ENCODE measurements around the gene ICAM1.

The ICAM1 gene

DNA sequence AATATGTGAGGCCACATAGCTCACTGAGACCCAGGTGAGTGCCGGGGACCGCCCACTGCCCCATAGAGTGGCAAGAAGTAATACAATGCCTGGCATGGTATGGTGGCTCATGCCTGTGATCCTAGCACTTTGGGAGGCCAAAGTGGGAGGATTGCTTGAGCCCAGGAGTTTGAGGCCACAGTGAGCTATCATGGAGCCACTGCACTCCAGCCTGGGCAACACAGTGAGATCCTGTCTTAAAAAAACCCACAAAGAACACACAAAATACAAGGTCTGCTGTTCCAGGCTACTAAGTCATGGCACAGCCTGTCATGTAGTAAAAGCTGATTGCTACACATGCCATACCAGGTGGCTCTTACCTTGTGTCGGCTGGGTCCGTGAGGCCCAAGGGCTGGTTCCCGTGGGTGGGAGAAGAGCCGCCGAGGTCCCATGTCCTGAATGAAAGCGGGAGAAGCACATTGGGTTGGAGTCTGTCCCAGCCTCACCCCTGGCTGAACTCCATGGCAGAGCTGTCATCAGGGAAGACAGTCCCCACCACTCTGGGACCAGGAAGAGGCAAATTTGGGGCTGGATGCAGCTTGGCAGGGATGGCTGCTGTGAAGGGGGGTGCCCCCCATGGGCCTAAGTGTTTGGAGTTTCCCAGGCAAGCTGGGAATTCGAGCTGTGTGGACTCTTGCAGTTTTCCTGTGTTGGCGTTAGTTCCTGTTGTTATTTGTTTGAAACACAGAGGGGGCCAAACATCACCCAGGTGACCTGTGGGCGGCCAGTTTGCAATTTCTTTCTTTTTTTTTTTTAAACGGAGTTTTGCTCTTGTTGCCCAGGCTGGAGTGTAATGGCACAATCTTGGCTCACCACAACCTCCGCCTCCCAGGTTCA, 48.1 kb downstream of the ICAM1 start:
- FAIRE-seq, result no peak
- TF ChIP-seq TAF1 (IDR thresholded peaks at IDR 0.05; ENCODE audit: borderline replicate concordance, low read depth, low read length) (no peak), POLR2AphosphoS5 (IDR thresholded peaks at IDR 0.05; ENCODE audit: low read depth, low read length) (no peak), POLR2A (IDR thresholded peaks at IDR 0.05; ENCODE audit: low read depth, low read length) (no peak)

GRCh38 chr19:10320602-10321416, 49.9 kb downstream of the ICAM1 start:
- TF ChIP-seq POLR2A (IDR thresholded peaks at IDR 0.05; ENCODE audit: low read depth, low read length), result peak; percentile 40; the same call in 1 of the 2 replicates
- no peak for TF ChIP-seq POLR2AphosphoS5 (IDR thresholded peaks at IDR 0.05; ENCODE audit: low read depth, low read length)
- FAIRE-seq (no peak), DNase-seq (ENCODE audit: insufficient read length) (no peak)

More for the DNA sequence above, 48.1 kb downstream of the ICAM1 start:
- DNase-seq (ENCODE audit: insufficient read length), result no peak

- FAIRE-seq, result no peak
These were observed 50.5 kb downstream of the ICAM1 start for GRCh38 chr19:10321417-10321797.

DNA sequence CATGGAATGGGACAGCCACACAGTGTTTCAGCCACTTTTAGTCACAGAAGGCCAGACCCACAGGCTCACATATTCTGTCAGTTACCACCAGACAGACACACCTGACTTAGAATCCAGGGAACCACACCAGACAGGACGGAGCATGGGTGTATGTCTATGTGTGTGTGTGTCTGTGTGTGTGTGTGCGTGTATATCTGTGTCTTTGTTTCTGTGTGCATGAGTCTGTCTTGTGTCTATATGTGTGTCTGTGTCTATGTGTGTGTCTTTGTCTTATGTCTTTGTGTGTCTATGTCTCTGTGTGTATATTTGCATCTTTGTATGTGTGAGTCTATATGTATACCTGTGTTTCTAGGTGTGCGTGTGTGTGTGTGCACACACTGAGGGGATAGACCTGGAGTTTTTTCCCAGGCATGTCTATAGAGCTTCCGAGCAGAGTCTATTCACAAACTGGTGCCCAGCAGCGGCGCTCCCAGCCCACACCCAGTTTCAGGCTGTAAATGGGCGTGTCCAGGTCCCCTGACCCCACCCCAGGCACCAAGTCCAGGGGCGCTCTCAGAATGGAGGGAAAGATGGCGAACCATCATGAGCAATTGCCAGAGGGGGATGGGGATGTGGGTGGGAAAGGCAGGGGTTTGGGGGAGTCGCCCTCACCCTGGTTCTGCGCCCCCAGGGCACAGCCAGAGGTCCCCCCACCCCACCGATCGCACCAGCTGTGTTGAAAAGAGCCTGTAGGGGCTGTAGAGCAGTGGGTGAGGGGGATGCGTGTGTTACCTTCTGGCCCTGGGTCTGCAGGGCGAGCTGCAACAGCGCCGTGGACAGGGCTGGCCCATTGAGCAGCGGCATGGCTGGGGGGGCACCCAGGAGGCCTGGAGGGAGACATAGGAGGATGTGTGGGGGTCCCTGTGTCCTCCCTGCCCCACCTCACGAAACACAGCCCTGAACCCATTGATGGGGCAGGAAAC, 51.2 kb downstream of the ICAM1 start:
- no peak for DNase-seq (ENCODE audit: insufficient read length)
- no peak for FAIRE-seq
- TF ChIP-seq POLR2AphosphoS5 (IDR thresholded peaks at IDR 0.05; ENCODE audit: low read depth, low read length) (peak; percentile 77), TAF1 (IDR thresholded peaks at IDR 0.05; ENCODE audit: borderline replicate concordance, low read depth, low read length) (no peak), POLR2A (IDR thresholded peaks at IDR 0.05; ENCODE audit: low read depth, low read length) (peak; percentile 66; the same call in 1 of the 2 replicates)

More at GRCh38 chr19:10321417-10321797, 50.5 kb downstream of the ICAM1 start:
- DNase-seq (ENCODE audit: insufficient read length), result no peak
- TF ChIP-seq POLR2A (IDR thresholded peaks at IDR 0.05; ENCODE audit: low read depth, low read length) (no peak), POLR2AphosphoS5 (IDR thresholded peaks at IDR 0.05; ENCODE audit: low read depth, low read length) (no peak)

DNA sequence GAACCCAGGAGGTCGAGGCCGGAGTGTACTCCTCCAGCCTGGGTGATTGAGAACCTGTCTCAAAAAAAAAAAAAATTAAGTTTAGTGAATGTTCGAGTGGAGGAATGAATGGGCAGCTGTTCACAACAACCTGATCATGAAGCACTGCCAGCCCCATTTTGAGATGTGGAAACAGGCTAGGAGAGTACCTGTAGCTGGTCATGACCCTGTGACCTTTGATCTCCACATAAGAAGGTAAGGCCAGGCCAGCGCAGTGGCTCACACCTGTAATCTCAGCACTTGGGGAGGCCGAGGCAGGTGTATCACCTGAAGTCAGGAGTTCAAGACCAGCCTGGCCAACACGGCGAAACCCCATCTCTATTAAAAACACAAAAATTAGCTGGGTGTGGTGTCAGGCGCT, 54.8 kb downstream of the ICAM1 start:
- TF ChIP-seq POLR2AphosphoS5 (IDR thresholded peaks at IDR 0.05; ENCODE audit: low read depth, low read length) (no peak), POLR2A (IDR thresholded peaks at IDR 0.05; ENCODE audit: low read depth, low read length) (no peak), TAF1 (IDR thresholded peaks at IDR 0.05; ENCODE audit: borderline replicate concordance, low read depth, low read length) (no peak)
- FAIRE-seq, result no peak

DNA sequence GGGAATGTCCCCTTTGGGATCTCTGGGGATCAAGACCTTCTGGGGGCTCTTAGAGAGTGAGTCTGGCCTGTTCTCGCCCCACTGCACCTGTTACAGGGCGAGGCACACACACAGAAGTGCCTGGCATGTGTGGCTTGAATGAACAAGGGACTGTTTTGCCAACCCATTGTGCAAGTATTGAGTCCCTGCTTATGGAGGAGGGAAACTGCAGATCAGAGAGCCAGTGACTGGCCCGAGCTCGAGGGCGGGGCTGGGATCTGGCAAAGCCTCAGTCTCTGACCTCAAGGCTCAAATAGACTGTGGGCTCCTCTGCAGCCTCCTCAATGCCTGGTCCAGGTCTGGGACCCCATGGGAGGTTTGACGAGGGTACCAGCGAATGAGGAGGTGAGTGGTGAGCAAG, 56.9 kb downstream of the ICAM1 start:
- FAIRE-seq, result no peak
- TF ChIP-seq TAF1 (IDR thresholded peaks at IDR 0.05; ENCODE audit: borderline replicate concordance, low read depth, low read length), result no peak
- no peak for DNase-seq (ENCODE audit: insufficient read length)

More for the DNA sequence above, 54.8 kb downstream of the ICAM1 start:
- DNase-seq (ENCODE audit: insufficient read length), result no peak

DNA sequence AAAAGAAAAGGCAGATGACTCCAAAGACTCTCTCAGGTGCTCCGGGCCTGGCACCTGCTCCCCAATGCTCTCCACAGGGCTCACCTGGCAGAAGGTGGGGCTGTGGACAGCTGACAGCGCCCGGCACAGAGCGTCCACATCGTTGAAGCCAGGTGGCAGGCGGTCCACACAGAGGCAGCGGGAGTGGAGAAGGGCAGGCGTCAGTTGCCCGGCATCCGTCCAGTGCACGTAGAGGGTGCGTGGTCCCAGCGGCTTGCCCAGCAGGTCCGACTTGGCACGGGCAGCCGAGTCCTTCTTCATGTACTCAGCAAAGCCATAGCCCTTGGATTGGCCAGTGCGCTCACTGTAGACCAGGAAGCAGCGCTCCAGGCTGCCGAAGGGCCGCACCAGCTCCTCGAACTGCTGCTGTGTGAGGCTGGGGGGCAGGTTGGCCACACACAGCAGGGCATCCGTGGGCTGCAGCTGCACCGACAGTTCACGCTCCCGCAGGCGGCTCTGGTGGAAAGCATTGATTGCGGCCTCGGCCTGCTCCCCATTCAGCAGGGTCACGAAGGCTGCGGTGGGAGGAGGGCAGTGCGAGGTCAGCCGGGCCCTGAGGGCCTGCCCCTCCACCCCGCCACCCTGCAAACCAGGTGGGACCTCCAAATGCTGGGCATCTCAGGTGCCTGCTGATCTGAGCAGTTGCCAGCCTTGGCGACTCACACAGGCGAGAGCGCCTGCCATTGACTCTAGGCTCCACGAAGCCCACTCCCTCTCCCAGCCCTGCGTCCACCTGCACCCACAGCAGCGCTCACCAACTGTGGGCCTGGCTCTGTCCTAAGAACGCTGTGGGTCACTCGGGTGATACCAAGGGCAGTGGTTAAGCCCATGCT, 57.9 kb downstream of the ICAM1 start:
- no peak for FAIRE-seq
- TF ChIP-seq POLR2AphosphoS5 (IDR thresholded peaks at IDR 0.05; ENCODE audit: low read depth, low read length), result no peak
- peak; percentile 2 for DNase-seq (ENCODE audit: insufficient read length)

DNA sequence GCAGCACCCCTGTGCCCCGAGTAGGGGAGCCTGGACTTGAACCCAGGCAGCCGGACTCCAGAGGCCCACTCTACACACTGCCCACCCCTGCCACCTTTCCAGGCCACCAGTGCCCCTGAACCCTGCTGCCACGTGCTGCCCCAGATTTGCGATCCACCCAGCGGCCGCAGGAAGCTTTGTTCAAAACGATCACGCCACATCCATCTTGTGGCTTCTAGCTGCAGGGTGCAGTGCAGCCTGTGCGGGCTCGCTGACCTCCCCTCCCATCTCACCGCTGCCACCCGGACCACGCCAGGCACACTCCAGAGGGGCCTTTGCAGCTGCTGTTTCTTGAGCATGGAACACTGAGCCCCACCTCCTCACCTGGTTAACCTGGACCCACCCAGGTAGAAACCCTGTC, 58.6 kb downstream of the ICAM1 start:
- TF ChIP-seq TAF1 (IDR thresholded peaks at IDR 0.05; ENCODE audit: borderline replicate concordance, low read depth, low read length), result no peak
- TF ChIP-seq POLR2AphosphoS5 (IDR thresholded peaks at IDR 0.05; ENCODE audit: low read depth, low read length), result no peak
- no peak for TF ChIP-seq POLR2A (IDR thresholded peaks at IDR 0.05; ENCODE audit: low read depth, low read length)
- no peak for FAIRE-seq
- DNase-seq (ENCODE audit: insufficient read length), result no peak

DNA sequence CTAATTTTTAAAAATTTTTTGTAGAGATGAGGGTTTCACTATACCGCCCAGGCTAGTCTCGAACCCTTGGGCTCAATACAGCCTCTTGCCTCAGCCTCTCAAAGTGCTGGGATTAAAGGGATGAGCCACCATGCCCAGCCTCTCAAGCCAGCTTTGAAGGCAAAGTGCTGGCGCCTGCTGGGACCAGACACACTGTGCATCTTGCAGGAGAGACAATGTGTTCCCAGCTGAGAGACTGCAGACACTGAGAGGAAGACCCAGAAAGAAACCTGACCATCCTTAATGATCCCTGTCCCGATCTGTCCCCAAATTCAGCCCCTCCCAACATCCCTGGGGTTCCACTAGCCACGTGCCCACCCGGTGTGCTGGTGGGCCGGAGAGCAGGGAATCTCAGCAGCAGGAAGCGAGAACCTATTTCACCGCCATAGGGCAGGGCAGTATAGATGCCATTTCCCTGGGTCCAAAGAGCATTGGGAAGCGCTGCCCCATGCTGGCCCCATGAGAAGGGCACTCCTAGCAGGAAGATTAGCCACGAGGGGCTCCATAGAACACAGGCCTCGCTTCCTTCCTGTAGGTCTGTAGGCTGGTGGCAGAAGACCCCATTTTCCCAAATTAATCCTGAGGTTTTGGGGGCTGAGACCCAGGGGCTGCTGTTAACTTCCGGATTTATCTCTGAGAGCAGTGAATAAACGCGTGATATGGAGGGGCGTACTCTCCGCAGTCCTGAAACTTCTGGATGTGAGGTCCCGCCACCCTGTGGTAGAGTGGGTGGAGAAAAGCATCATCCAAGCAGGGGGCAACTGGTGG, 61.4 kb downstream of the ICAM1 start:
- FAIRE-seq (peak; percentile 21), DNase-seq (ENCODE audit: insufficient read length) (peak; percentile 7)
- TF ChIP-seq TAF1 (IDR thresholded peaks at IDR 0.05; ENCODE audit: borderline replicate concordance, low read depth, low read length), result no peak
